K562 (cell line): ENCODE measurements around the gene HAUS5. TPM values are rescaled to one million over a fixed set of nuclear protein-coding genes. Genes with fewer than 3 reads are reported as not detected.

ENCODE experiments used
- ATAC-seq: fragments of 200-7000 bp; cut with Tn5 transposase; 3 replicates; pipeline ENCODE4 v1.9.1; 2020; ENCODE audit warnings: moderate library complexity
- Bru-seq: library from RNA; stranded (reverse); fragments of 400-500 nt; gene quantifications from one replicate; lab custom pipeline; 2021; lab: Mats Ljungman, UMichigan
- BruChase-seq, 2 experiments: library from RNA; stranded (reverse); fragments of 400-500 nt; gene quantifications; one replicate each; lab custom pipeline; 2021; lab: Mats Ljungman, UMichigan
- BruUV-seq: library from RNA; stranded (reverse); fragments of 400-500 nt; replicated peaks from 2 replicates; lab custom pipeline; 2021; lab: Mats Ljungman, UMichigan
- CTCF ChIA-PET: fragments of 300-600 bp; formaldehyde crosslinking; extraction: SDS; loops from one replicate; lab custom pipeline; 2021; ENCODE audit warnings: low intra/inter-chr PET ratio; lab: Yijun Ruan, JAX
- POLR2A ChIA-PET: fragments of 300-600, 350-650 bp; sonication (Branson Sonifier 250); formaldehyde crosslinking; extraction: SDS; loops from one replicate; lab custom pipeline; 2021; ENCODE audit warnings: antibody characterized with exemption, inconsistent platforms; lab: Yijun Ruan, JAX
- DNase-seq, 4 experiments: peaks; one replicate each; pipeline versions ENCODE4 v3.0.0 to v3.0.0-alpha.2; 2011 to 2018; ENCODE audit warnings: low spot score in 3 of 4, mixed read lengths in 3 of 4; ENCODE audit errors: extremely low read depth in 1 of 4
- FAIRE-seq: peaks from 2 replicates; lab custom pipeline; 2011; peaks lifted over from hg19 to GRCh38; lab: Jason Lieb, UNC
- H2AFZ ChIP-seq: 2 replicates; pipeline ENCODE4 v1.6.0; 2011; ENCODE audit warnings: low read depth, low read length, control low read depth, inconsistent platforms
- H3K27ac ChIP-seq: fragments of 200-600 bp; 3 replicates; pipeline ENCODE4 v1.8.0; 2011; ENCODE audit warnings: low read depth, mild to moderate bottlenecking, control low read depth, inconsistent platforms, low read length, moderate library complexity, mixed read lengths; ENCODE audit errors: extremely low read depth
- H3K27me3 ChIP-seq, 2 experiments: fragments of 300-600 bp in 1 of 2; 2 replicates in 1 of 2; 3 replicates in 1 of 2; pipeline versions ENCODE4 v1.6.0 to v1.8.0; 2011; ENCODE audit warnings: inconsistent platforms in 2 of 2, low read length in 2 of 2, mild to moderate bottlenecking in 1 of 2, mixed read lengths in 1 of 2, moderate library complexity in 1 of 2; ENCODE audit not compliant: control insufficient read depth in 2 of 2, insufficient read depth in 2 of 2
- H3K36me3 ChIP-seq: fragments of 300-600 bp; 3 replicates; pipeline ENCODE4 v1.8.0; 2011; ENCODE audit warnings: mild to moderate bottlenecking, low read length, inconsistent platforms; ENCODE audit not compliant: control insufficient read depth, insufficient read depth
- H3K4me1 ChIP-seq, 2 experiments: fragments of 200-600 bp in 1 of 2; replicated peaks in 1 of 2; 2 replicates in 1 of 2; 3 replicates in 1 of 2; pipeline versions ENCODE4 v1.5.1 to v1.8.0; 2011; ENCODE audit warnings: inconsistent platforms in 2 of 2, low read length in 2 of 2, mild to moderate bottlenecking in 1 of 2, mixed read lengths in 1 of 2, moderate library complexity in 1 of 2; ENCODE audit not compliant: control insufficient read depth in 2 of 2, insufficient read depth in 2 of 2
- H3K4me2 ChIP-seq: 2 replicates; pipeline ENCODE4 v1.6.1; 2011; ENCODE audit warnings: low read length, control low read depth, inconsistent platforms, mixed read lengths; ENCODE audit not compliant: insufficient read depth
- H3K4me3 ChIP-seq: fragments of 200-600 bp; sonication (generic), shearing (Covaris generic); 2 replicates; pipeline ENCODE4 v1.5.1; 2016; ENCODE audit warnings: control low read depth, inconsistent platforms
- H3K79me2 ChIP-seq: fragments of 200-600 bp; 3 replicates; pipeline ENCODE4 v1.8.0; 2011; ENCODE audit warnings: low read length, inconsistent platforms; ENCODE audit not compliant: control insufficient read depth, insufficient read depth
- H3K9ac ChIP-seq, 2 experiments: 2 replicates each; pipeline versions ENCODE4 v1.6.0 to v1.6.1; 2011; ENCODE audit warnings: low read depth in 2 of 2, low read length in 2 of 2, control low read depth in 1 of 2, inconsistent platforms in 1 of 2, mild to moderate bottlenecking in 1 of 2, mixed read lengths in 1 of 2; ENCODE audit not compliant: insufficient read depth in 1 of 2
- H3K9me1 ChIP-seq: one replicate; pipeline ENCODE4 v1.6.0; 2011; ENCODE audit warnings: inconsistent platforms, mild to moderate bottlenecking, low read length, moderate library complexity; ENCODE audit not compliant: control insufficient read depth, insufficient read depth
- H3K9me3 ChIP-seq: replicated peaks from 2 replicates; pipeline ENCODE4 v1.5.1; 2011; ENCODE audit warnings: low read depth, low read length, inconsistent platforms; ENCODE audit not compliant: control insufficient read depth, insufficient read depth
- H4K20me1 ChIP-seq: replicated peaks from 2 replicates; pipeline ENCODE4 v1.6.1; 2011; ENCODE audit warnings: low read length, inconsistent platforms, mixed read lengths; ENCODE audit not compliant: control insufficient read depth, insufficient read depth
- CSDE1 ChIP-seq, 2 experiments: fragments of 450-650 bp; IDR thresholded peaks; 2 replicates each; pipeline ENCODE4 v1.6.1; 2016; ENCODE audit warnings: mild to moderate bottlenecking in 1 of 2
- MBD2 ChIP-seq: sonication (generic); IDR thresholded peaks from 2 replicates; pipeline ENCODE4 v1.6.1; 2016; ENCODE audit warnings: low read depth, borderline replicate concordance
- SRSF9 ChIP-seq: fragments of 200-400 bp; formaldehyde crosslinking; IDR thresholded peaks from 2 replicates; pipeline ENCODE4 v1.6.1; 2017; ENCODE audit warnings: low read depth, low read length, borderline replicate concordance
- TAF1 ChIP-seq: IDR thresholded peaks from 2 replicates; pipeline ENCODE4 v1.6.1; 2011; ENCODE audit warnings: mild to moderate bottlenecking, low read length, moderate library complexity; ENCODE audit not compliant: insufficient read depth, control insufficient read depth, severe bottlenecking; ENCODE audit errors: extremely low read depth
- TOE1 ChIP-seq, 2 experiments: fragments of 450-650 bp in 1 of 2; sonication (generic) in 1 of 2; formaldehyde crosslinking in 1 of 2; IDR thresholded peaks; 2 replicates each; pipeline versions ENCODE4 v1.7.1 to v1.8.0; 2016 to 2022; ENCODE audit warnings: borderline replicate concordance in 2 of 2, mild to moderate bottlenecking in 2 of 2, antibody characterized with exemption in 1 of 2, inconsistent platforms in 1 of 2, low read depth in 1 of 2, missing genetic modification reagents in 1 of 2, moderate library complexity in 1 of 2
- YY1 ChIP-seq, 3 experiments: IDR thresholded peaks; 2 replicates each; pipeline ENCODE4 v1.6.1; 2011; ENCODE audit warnings: low read length in 2 of 3, mild to moderate bottlenecking in 2 of 3, moderate library complexity in 2 of 3, borderline replicate concordance in 1 of 3, control low read depth in 1 of 3, low read depth in 1 of 3; ENCODE audit not compliant: insufficient read depth in 3 of 3, insufficient replicate concordance in 2 of 3, control insufficient read depth in 1 of 3, insufficient read length in 1 of 3; ENCODE audit errors: extremely low read depth in 1 of 3
- ZNF124 ChIP-seq: sonication (generic); formaldehyde crosslinking; IDR thresholded peaks from 2 replicates; pipeline ENCODE4 v1.8.1; 2022; ENCODE audit warnings: missing genetic modification reagents
- ZNF561 ChIP-seq: fragments of 450-650 bp; formaldehyde crosslinking; conservative IDR thresholded peaks from 2 replicates; pipeline ENCODE4 v1.4.0; 2020; ENCODE audit warnings: mild to moderate bottlenecking, moderate library complexity
- WGBS: fragments of 100-300 bp; shearing (Covaris generic); methylation state at CpG from one replicate; pipeline ENCODE4 v1.1.6; 2016; ENCODE audit warnings: low coverage, mixed read lengths; ENCODE audit not compliant: insufficient coverage; ENCODE audit errors: missing lambda C conversion rate; 5-methylcytosine and 5-hydroxymethylcytosine counted together
- in situ Hi-C: fragments of 300-500 bp; cut with MboI; formaldehyde crosslinking; loops from 4 replicates; pipeline ENCODE4 v1.15.0; 2018; ENCODE audit warnings: inconsistent platforms, mixed read lengths
- intact Hi-C: fragments of 100-400 bp; cut with micrococcal nuclease; formaldehyde crosslinking; loops from 2 replicates; pipeline ENCODE4 v1.14.2; 2022
- long read RNA-seq, 3 experiments: library from polyadenylated mRNA in 2 of 3; library from RNA in 1 of 3; unstranded in 2 of 3; stranded (forward) in 1 of 3; transcript quantifications; one replicate each; pipeline ENCODE4 v2.0.0, GENCODE V29; 2019 to 2022
- polyA minus RNA-seq, 3 experiments: library from RNA; depleted of rRNA, polyadenylated mRNA; stranded (reverse); fragments of >200 nt; gene quantifications; 2 replicates each; pipeline ENCODE4 v1.2.3, GENCODE V29; 2011
- polyA plus RNA-seq, 8 experiments: library from polyadenylated mRNA; depleted of rRNA in 4 of 8; stranded (reverse) in 5 of 8; unstranded in 3 of 8; fragments of >200 nt; fragmentation: Nextera tagmentation in 2 of 8; fragmentation: Illumina TruSeq in 1 of 8; extraction: Ambion mirVana in 2 of 8; extraction: Trizol in 1 of 8; gene quantifications; 2 replicates each; pipeline versions ENCODE4 v1.2.1 to v1.2.3, GENCODE V29; 2011 to 2014; ENCODE audit warnings: inconsistent platforms in 1 of 8, missing spikeins in 1 of 8
- total RNA-seq, 7 experiments: library from RNA; depleted of rRNA in 6 of 7; stranded (reverse); fragments of >200 nt in 6 of 7; fragmentation: Illumina TruSeq in 2 of 7; extraction: Trizol in 2 of 7; gene quantifications; 2 replicates each; pipeline versions ENCODE4 v1.2.1 to v1.2.3, GENCODE V29; 2011 to 2021; ENCODE audit warnings: low replicate concordance in 1 of 7
- TF ChIP-seq, protein P1 (sequence below), 3 experiments: fragments of 200-800 bp in 1 of 3; sonication (Bioruptor generic) in 1 of 3; sonication (generic) in 1 of 3; formaldehyde crosslinking in 1 of 3; IDR thresholded peaks; 2 replicates each; pipeline versions ENCODE4 v1.6.1 to v1.8.0; 2016 to 2022; ENCODE audit warnings: mild to moderate bottlenecking in 2 of 3, missing compliant biosample characterization in 2 of 3, missing genetic modification characterization in 2 of 3, missing genetic modification reagents in 1 of 3

Gene HAUS5, protein sequence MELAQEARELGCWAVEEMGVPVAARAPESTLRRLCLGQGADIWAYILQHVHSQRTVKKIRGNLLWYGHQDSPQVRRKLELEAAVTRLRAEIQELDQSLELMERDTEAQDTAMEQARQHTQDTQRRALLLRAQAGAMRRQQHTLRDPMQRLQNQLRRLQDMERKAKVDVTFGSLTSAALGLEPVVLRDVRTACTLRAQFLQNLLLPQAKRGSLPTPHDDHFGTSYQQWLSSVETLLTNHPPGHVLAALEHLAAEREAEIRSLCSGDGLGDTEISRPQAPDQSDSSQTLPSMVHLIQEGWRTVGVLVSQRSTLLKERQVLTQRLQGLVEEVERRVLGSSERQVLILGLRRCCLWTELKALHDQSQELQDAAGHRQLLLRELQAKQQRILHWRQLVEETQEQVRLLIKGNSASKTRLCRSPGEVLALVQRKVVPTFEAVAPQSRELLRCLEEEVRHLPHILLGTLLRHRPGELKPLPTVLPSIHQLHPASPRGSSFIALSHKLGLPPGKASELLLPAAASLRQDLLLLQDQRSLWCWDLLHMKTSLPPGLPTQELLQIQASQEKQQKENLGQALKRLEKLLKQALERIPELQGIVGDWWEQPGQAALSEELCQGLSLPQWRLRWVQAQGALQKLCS
- total RNA-seq (2011; cell fraction: chromatin; rRNA removed; ENCODE audit: low replicate concordance): 51.5 and 132 TPM in 2 replicates
- total RNA-seq (2011; cell fraction: nucleolus; rRNA removed): 81.6 and 90.9 TPM in 2 replicates
- 63.4 TPM in 2 replicates for total RNA-seq (2011; cell fraction: nucleoplasm; rRNA removed)
- total RNA-seq (2014; rRNA removed): 34.1 and 42.5 TPM in 2 replicates
- 9.0 and 10.9 TPM in 2 replicates for total RNA-seq (2014; rRNA removed; fragmentation: Illumina TruSeq; extraction: Trizol)
- total RNA-seq (2015; rRNA removed; fragmentation: Illumina TruSeq; extraction: Trizol): 11.3 and 12.1 TPM in 2 replicates
- total RNA-seq (2021): 38.1 and 41.3 TPM in 2 replicates
- 14.2 and 19.9 TPM in 2 replicates for polyA plus RNA-seq (2011; rRNA removed)
- 12.2 and 17.1 TPM in 2 replicates for polyA plus RNA-seq (2011; cell fraction: cytosol; rRNA removed)
- 161 and 209 TPM in 2 replicates for polyA plus RNA-seq (2011; cell fraction: nucleus; rRNA removed)
- 23.5 and 33.1 TPM in 2 replicates for polyA plus RNA-seq (2012)
- polyA plus RNA-seq (2014; fragmentation: Illumina TruSeq; extraction: Trizol): 14.8 and 20.5 TPM in 2 replicates
- 1 to 10 TPM; 3.5 to 4.1 TPM for polyA plus RNA-seq (2014; fragmentation: Nextera tagmentation; extraction: Ambion mirVana)
- polyA plus RNA-seq (2014; rRNA removed): 37.8 and 38.3 TPM in 2 replicates
- 3.4 and 5.9 TPM in 2 replicates for polyA minus RNA-seq (2011; rRNA and poly(A)+ RNA removed)
- polyA minus RNA-seq (2011; cell fraction: cytosol; rRNA and poly(A)+ RNA removed): 7.5 and 8.7 TPM in 2 replicates
- 20.7 and 21.9 TPM in 2 replicates for polyA minus RNA-seq (2011; cell fraction: nucleus; rRNA and poly(A)+ RNA removed)
- Bru-seq, nascent RNA: percentile 69 among the genes with signal in this experiment
- BruChase-seq, experiment 1, labeled RNA remaining after a 2-hour chase: percentile 60 among the genes with signal in this experiment
- BruChase-seq, experiment 2, labeled RNA remaining after a 6-hour chase: percentile 69 among the genes with signal in this experiment
- long read RNA-seq, experiment 1, full-length matches to known transcripts: 64 of 125 reads
- long read RNA-seq, experiment 1, partial matches to known transcripts: 32 of 125 reads
- long read RNA-seq, experiment 1, other reads (novel, unspliced or antisense): 29 of 125 reads
- long read RNA-seq, experiment 2, full-length matches to known transcripts: 9 of 19 reads
- long read RNA-seq, experiment 2, partial matches to known transcripts: 4 of 19 reads
- long read RNA-seq, experiment 2, other reads (novel, unspliced or antisense): 6 of 19 reads
- long read RNA-seq, experiment 3, full-length matches to known transcripts: 15 of 22 reads
- long read RNA-seq, experiment 3, partial matches to known transcripts: 2 of 22 reads
- long read RNA-seq, experiment 3, other reads (novel, unspliced or antisense): 5 of 22 reads

DNA sequence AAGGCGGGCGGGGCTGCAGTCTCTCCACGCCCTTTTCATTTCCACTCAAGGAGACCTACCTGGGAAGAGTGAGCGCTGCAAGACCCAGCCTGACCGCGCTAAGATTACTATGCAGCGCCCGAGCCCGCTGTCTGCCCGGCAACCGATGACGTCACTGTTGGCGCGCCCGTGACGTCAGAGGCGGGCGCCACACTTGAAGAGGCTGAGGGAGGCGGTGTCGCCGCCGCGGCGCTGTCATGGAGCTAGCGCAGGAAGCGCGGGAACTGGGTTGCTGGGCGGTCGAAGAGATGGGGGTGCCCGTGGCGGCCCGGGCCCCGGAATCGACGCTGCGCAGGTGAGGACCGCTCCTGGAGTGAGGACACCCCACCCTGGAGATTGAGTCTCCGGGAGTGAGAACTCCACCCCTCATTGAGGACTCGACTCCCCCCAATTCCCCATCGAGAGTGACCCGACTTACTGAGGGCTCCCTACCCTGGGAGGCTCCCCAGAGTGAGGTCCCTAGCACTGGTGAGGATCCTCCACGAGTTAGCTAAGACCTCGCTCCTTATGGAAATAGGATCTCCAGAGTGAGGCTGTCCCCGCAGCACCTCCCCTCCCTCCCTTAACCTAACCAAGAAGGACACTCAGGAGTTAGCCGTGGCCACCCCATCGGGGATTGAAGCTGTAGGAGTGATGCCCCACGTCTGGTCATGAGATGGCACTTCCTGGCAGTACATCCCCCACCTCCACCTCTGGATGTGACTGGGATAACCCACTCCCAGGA is at the start of gene HAUS5:
Gene HAUS5, plus strand, starts transcription at position 177 of the 763 bp plus-strand sequence. Its CDS starts 60 bp downstream, at position 237.
- intact Hi-C loops: no loop called here
- Histone ChIP-seq H2AFZ (peak within 1 kb of the TSS; percentile 96), H3K27me3 (no peaks in the 10 kb centered on the region), H3K9me3 (0 out of 2 replicates have a peak, but pooled peaks cover 2% of the 10 kb centered on the region), H3K9me1 (no peaks in the 10 kb centered on the region), H3K36me3 (peaks cover 28% of the 10 kb centered on the region; the same call in 2 of the 3 replicates), H3K4me1 (peaks cover 7 to 25% of the 10 kb centered on the region in 2 experiments; a peak in 3 of 5 replicates), H3K9ac (peak within 1 kb of the TSS; percentile 97), H3K4me3 (peak within 1 kb of the TSS; percentile 85), H3K4me2 (peak within 1 kb of the TSS; percentile 98), H4K20me1 (no peaks in the 10 kb centered on the region), H3K27ac (peak within 1 kb of the TSS; percentile 92), H3K79me2 (peaks cover 7% of the 10 kb centered on the region)
- CTCF ChIA-PET: no interaction called here
- ATAC-seq: peak; percentile 97
- in situ Hi-C loops: no loop called here
- POLR2A ChIA-PET: interaction anchor here (0.6 to 1.8 kb wide), 14 partner anchors 10 to 1627 kb away, joined by 3 to 7 read pairs (median 4); partner anchors contain the start of genes COX6B1 and ETV2
- BruUV-seq: TSS peak; percentile 67
- peak; percentile 92 for FAIRE-seq
- peak; percentile 95 to 98 (median 97) for DNase-seq
- under 1% methylated on average over 47 of the region's 47 CpGs for WGBS
- TF ChIP-seq YY1 (IDR thresholded peaks at IDR 0.05; ENCODE audit: borderline replicate concordance in 1 of 3, control insufficient read depth in 1 of 3, extremely low read depth in 1 of 3, insufficient read depth in 3 of 3, insufficient read length in 1 of 3, insufficient replicate concordance in 2 of 3, low read depth in 1 of 3, low read length in 2 of 3) (peak; percentile 32 to 87 (median 78)), CSDE1 (IDR thresholded peaks at IDR 0.05) (peak in 1 of 2 experiments; percentile 98; a peak in 2 of 4 replicates), SRSF9 (no peak), ZNF561 (CRISPR knock-in tag) (no peak), TOE1 (IDR thresholded peaks at IDR 0.05; ENCODE audit: borderline replicate concordance) (0 out of 2 replicates have a peak, but pooled peaks have one; percentile 26), TOE1 (CRISPR knock-in tag; IDR thresholded peaks at IDR 0.05; ENCODE audit: borderline replicate concordance, low read depth) (no peak), TAF1 (peak; percentile 78), MBD2 (peak; percentile 73; the same call in 1 of the 2 replicates), ZNF124 (CRISPR knock-in tag) (no peak)
- TF ChIP-seq, protein P1, sequence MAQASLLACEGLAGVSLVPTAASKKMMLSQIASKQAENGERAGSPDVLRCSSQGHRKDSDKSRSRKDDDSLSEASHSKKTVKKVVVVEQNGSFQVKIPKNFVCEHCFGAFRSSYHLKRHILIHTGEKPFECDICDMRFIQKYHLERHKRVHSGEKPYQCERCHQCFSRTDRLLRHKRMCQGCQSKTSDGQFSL (CRISPR knock-in tag; IDR thresholded peaks at IDR 0.05): peak; percentile 81
- TF ChIP-seq, protein P1 (tag; IDR thresholded peaks at IDR 0.05): 0 out of 4 replicates have a peak, but pooled peaks of 1 of the 2 experiments have one; percentile 50
